Osteocyte (in vitro differentiated cells): ENCODE data around the gene BCAT1. TPM values are rescaled to one million over a fixed set of nuclear protein-coding genes. Genes with fewer than 3 reads are reported as not detected.

Experiments used
- DNase-seq: peaks from one replicate; pipeline ENCODE4 v3.0.0; 2021; ENCODE audit warnings: mixed read lengths; ENCODE audit not compliant: unreplicated experiment; ENCODE audit errors: extremely low spot score
- H3K27ac Mint-ChIP-seq: one replicate; pipeline ENCODE4 v1.8.0; 2021; ENCODE audit warnings: mild to moderate bottlenecking, mixed read lengths; ENCODE audit not compliant: unreplicated experiment
- H3K27me3 Mint-ChIP-seq: one replicate; pipeline ENCODE4 v1.8.0; 2021; ENCODE audit warnings: mixed read lengths; ENCODE audit not compliant: unreplicated experiment
- H3K36me3 Mint-ChIP-seq: one replicate; pipeline ENCODE4 v1.8.0; 2021; ENCODE audit warnings: mixed read lengths; ENCODE audit not compliant: unreplicated experiment
- H3K4me1 Mint-ChIP-seq: one replicate; pipeline ENCODE4 v1.8.0; 2021; ENCODE audit warnings: mixed read lengths; ENCODE audit not compliant: unreplicated experiment
- H3K4me3 Mint-ChIP-seq: one replicate; pipeline ENCODE4 v1.8.0; 2021; ENCODE audit warnings: mild to moderate bottlenecking, moderate library complexity, mixed read lengths; ENCODE audit not compliant: unreplicated experiment
- H3K9me3 Mint-ChIP-seq: one replicate; pipeline ENCODE4 v1.8.0; 2021; ENCODE audit warnings: mixed read lengths; ENCODE audit not compliant: unreplicated experiment
- total RNA-seq: library from RNA; stranded (reverse); gene quantifications from 2 replicates; pipeline ENCODE4 v1.2.1, GENCODE V29; 2021
- TF ChIP-seq, protein P1 (sequence below): fragments of 200-600 bp; sonication (generic); IDR thresholded peaks from 2 replicates; pipeline ENCODE4 v1.5.0; 2021; ENCODE audit warnings: antibody characterized with exemption, mild to moderate bottlenecking, moderate library complexity

BCAT1 gene
- total RNA-seq, 1 donor from 2014 or later: 155 TPM

DNA sequence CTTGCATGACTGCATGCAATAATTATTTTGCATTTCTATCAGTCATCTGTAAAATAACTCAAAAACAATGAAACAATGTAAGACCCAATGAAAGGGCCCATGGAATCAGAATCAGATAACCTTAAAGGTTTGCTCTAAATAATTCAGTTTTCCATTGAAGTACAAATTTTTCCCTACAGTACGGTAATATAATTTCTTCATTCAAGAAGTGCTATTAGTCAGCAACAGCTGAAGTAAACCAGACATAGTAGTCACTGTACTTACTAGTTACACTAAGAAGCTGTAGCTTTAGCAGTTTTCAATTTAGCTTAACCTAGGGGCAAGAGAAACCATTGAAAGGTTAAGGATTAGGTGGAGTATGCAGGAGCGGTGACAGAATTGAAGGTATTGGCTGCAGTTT is 43.5 kb downstream of the BCAT1 start:
- Mint-ChIP-seq H3K9me3 (no peaks in the 10 kb centered on the region), H3K27ac (no peak overlapping the region), H3K36me3 (peaks cover 9% of the 10 kb centered on the region), H3K4me3 (no peak overlapping the region), H3K27me3 (no peaks in the 10 kb centered on the region), H3K4me1 (peaks cover 24% of the 10 kb centered on the region)
- no peak for DNase-seq
- TF ChIP-seq, protein P1, sequence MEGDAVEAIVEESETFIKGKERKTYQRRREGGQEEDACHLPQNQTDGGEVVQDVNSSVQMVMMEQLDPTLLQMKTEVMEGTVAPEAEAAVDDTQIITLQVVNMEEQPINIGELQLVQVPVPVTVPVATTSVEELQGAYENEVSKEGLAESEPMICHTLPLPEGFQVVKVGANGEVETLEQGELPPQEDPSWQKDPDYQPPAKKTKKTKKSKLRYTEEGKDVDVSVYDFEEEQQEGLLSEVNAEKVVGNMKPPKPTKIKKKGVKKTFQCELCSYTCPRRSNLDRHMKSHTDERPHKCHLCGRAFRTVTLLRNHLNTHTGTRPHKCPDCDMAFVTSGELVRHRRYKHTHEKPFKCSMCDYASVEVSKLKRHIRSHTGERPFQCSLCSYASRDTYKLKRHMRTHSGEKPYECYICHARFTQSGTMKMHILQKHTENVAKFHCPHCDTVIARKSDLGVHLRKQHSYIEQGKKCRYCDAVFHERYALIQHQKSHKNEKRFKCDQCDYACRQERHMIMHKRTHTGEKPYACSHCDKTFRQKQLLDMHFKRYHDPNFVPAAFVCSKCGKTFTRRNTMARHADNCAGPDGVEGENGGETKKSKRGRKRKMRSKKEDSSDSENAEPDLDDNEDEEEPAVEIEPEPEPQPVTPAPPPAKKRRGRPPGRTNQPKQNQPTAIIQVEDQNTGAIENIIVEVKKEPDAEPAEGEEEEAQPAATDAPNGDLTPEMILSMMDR: no peak

DNA sequence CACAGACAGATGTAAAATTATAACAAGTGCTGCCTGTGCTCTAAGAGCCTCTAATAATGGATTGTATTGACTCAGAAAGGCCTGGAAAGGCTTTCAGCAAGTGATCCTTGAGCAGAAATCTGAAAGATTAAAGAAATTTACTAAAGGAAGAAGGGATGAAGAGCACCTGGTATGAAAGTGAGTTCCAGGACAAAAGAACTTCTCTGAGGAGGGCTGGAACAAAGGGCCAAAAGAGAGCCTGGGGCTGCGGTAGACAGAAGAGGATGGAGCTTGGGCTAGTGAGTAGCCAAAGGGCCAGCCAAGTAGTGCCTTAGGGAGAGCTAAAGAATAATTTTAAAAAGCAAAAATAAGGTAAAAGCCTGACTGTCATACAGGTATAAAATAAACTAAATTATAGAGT is 44.0 kb downstream of the BCAT1 start:
- H3K4me1 Mint-ChIP-seq: peaks cover 25% of the 10 kb centered on the region
- no peaks in the 10 kb centered on the region for H3K9me3 Mint-ChIP-seq
- DNase-seq: no peak
- no peak overlapping the region for H3K27ac Mint-ChIP-seq
- H3K36me3 Mint-ChIP-seq: peaks cover 9% of the 10 kb centered on the region
- H3K4me3 Mint-ChIP-seq: no peak overlapping the region
- H3K27me3 Mint-ChIP-seq: no peaks in the 10 kb centered on the region
- TF ChIP-seq, protein P1: no peak

DNA sequence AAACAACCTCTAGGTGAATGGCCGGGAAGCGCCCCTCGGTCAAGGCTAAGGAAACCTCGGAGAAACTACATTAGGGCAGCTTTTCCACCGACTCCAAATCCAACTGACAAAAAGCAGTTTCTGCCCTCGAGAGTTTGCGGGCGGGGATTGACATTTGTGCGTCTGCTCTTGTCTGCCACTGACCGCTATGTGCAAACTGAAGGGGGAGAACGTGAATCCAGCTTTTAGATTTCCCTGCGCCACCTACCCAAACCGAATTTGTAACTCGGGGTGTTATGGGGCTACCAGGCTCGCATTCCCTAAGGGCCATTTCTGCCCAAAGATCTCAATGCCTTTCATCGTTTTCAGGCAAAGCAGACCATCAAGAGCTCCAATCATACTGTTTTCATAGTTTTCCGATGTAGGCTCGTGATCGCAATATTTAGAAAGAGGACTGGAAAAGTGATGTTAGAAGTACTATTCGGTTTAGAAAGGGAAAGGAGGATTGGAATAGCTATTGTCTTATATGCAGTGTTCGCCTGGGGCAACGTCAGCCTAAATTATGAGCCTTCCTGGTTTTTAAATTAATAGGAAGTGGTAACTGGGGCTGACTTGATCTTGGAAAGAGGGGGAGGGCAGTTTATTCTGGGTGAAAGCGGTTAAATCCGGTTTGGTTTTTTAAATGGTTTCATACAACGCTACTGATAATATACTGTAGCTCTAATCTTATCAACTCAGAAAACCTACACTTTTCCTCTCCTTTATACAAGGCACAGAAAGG is 45.4 kb downstream of the BCAT1 start:
- Mint-ChIP-seq H3K4me1 (peaks cover 23% of the 10 kb centered on the region), H3K27me3 (no peaks in the 10 kb centered on the region), H3K9me3 (no peaks in the 10 kb centered on the region), H3K4me3 (peak overlapping the region; percentile 17), H3K36me3 (peaks cover 17% of the 10 kb centered on the region), H3K27ac (peak overlapping the region; percentile 27)
- TF ChIP-seq, protein P1: no peak
- DNase-seq: no peak

DNA sequence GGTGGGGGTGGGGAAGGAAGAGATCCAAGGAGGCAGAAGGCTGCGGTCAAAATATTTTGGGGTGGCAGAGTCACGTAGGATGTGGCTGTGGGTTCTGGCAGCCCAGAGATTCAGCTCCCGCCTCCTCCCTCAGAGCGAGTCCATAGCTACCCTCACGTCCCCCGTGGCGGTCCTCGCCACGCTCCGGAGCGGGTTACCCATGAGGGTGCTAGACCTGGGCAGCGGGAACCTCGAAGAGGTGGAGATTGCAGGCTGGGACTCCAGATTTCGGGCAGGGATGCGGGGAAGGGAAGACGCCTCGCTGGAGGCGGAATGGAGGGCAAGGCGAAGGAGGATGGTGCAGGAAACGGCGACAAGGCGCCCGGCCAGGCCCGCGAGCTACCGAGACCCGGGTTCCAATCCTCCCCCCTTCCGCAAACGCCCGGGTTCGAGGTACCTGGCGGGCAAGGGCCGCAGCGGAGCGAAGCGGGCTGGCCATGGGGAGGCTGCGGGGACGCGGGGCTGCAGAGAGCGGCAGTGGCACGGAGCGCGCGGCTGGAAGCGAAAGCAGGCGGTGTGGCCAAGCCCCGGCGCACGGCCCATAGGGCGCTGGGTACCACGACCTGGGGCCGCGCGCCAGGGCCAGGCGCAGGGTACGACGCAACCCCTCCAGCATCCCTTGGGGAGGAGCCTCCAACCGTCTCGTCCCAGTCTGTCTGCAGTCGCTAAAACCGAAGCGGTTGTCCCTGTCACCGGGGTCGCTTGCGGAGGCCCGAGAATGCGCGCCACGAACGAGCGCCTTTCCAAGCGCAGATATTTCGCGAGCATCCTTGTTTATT is 46.2 kb downstream of the BCAT1 start:
- Mint-ChIP-seq H3K27ac (peak overlapping the region; percentile 81), H3K9me3 (no peaks in the 10 kb centered on the region), H3K36me3 (peaks cover 23% of the 10 kb centered on the region), H3K4me1 (peaks cover 23% of the 10 kb centered on the region), H3K27me3 (no peaks in the 10 kb centered on the region), H3K4me3 (peak overlapping the region; percentile 66)
- TF ChIP-seq, protein P1: no peak
- peak; percentile 84 for DNase-seq
